Neural cell (in vitro differentiated cells): Measurements from ENCODE around the gene RAI1. TPM values are rescaled to one million over a fixed set of nuclear protein-coding genes. Genes with fewer than 3 reads are reported as not detected.

Experiments used
- H2AFZ ChIP-seq: fragments of 200-600, 300-800 bp; sonication (generic), shearing (Covaris generic); 2 replicates; pipeline ENCODE4 v1.6.0; 2014; ENCODE audit warnings: low read depth, mild to moderate bottlenecking, antibody characterized with exemption, low read length, moderate library complexity
- H3F3A ChIP-seq: fragments of 200-600 bp; shearing (Covaris generic); 2 replicates; pipeline ENCODE4 v1.6.1; 2016; ENCODE audit warnings: mild to moderate bottlenecking, moderate library complexity, mixed read lengths, antibody characterized with exemption, low read length; ENCODE audit not compliant: insufficient read depth, poor library complexity, severe bottlenecking
- H3K27ac ChIP-seq: fragments of 200-600, 300-800 bp; sonication (generic), shearing (Covaris generic); 2 replicates; pipeline ENCODE4 v1.5.1; 2014; ENCODE audit warnings: mild to moderate bottlenecking, low read length, moderate library complexity
- H3K27me3 ChIP-seq: fragments of 300-800, 200-600 bp; sonication (generic), shearing (Covaris generic); 2 replicates; pipeline ENCODE4 v1.6.0; 2014; ENCODE audit warnings: mild to moderate bottlenecking, low read depth, low read length, moderate library complexity; ENCODE audit not compliant: insufficient read depth
- H3K36me3 ChIP-seq: fragments of 300-800, 200-600 bp; sonication (generic), shearing (Covaris generic); 2 replicates; pipeline ENCODE4 v1.5.1; 2014; ENCODE audit warnings: mild to moderate bottlenecking, antibody characterized with exemption, low read length, moderate library complexity; ENCODE audit not compliant: insufficient read depth
- H3K4me2 ChIP-seq: fragments of 300-800, 200-600 bp; sonication (generic), shearing (Covaris generic); 2 replicates; pipeline ENCODE4 v1.6.0; 2014; ENCODE audit warnings: mild to moderate bottlenecking, low read length
- H3K4me3 ChIP-seq: fragments of 300-800, 200-600 bp; sonication (generic), shearing (Covaris generic); 2 replicates; pipeline ENCODE4 v1.5.1; 2014; ENCODE audit warnings: mild to moderate bottlenecking, low read length, moderate library complexity
- H3K79me2 ChIP-seq: fragments of 200-600 bp; shearing (Covaris generic); replicated peaks from 2 replicates; pipeline ENCODE4 v1.6.0; 2014; ENCODE audit warnings: mild to moderate bottlenecking, low read length, moderate library complexity; ENCODE audit not compliant: insufficient read depth
- H3K9ac ChIP-seq: fragments of 300-800, 200-600 bp; sonication (generic), shearing (Covaris generic); 2 replicates; pipeline ENCODE4 v1.6.1; 2016; ENCODE audit warnings: mild to moderate bottlenecking, low read length, mixed read lengths
- H3K9me2 ChIP-seq: fragments of 200-600 bp; shearing (Covaris generic); 2 replicates; pipeline ENCODE4 v1.6.1; 2016; ENCODE audit warnings: mild to moderate bottlenecking, low read length, mixed read lengths; ENCODE audit not compliant: insufficient read depth
- H3K9me3 ChIP-seq: fragments of 200-600, 300-800 bp; sonication (generic), shearing (Covaris generic); 2 replicates; pipeline ENCODE4 v1.6.1; 2016; ENCODE audit warnings: mild to moderate bottlenecking, mixed run types, low read length, moderate library complexity, mixed read lengths
- H4K20me1 ChIP-seq: fragments of 200-600 bp; shearing (Covaris generic); 2 replicates; pipeline ENCODE4 v1.6.1; 2016; ENCODE audit warnings: mild to moderate bottlenecking, mixed run types; ENCODE audit not compliant: insufficient read depth
- EP300 ChIP-seq: fragments of 450-650 bp; conservative IDR thresholded peaks from 2 replicates; pipeline ENCODE4 v1.6.1; 2014; ENCODE audit warnings: antibody characterized with exemption, mild to moderate bottlenecking, moderate library complexity; ENCODE audit not compliant: poor library complexity, severe bottlenecking
- EZH2 ChIP-seq: fragments of 200-600, 300-800 bp; shearing (Covaris generic), sonication (generic); IDR thresholded peaks from 2 replicates; pipeline ENCODE4 v1.6.1; 2014; ENCODE audit warnings: antibody characterized with exemption, low read length, borderline replicate concordance, mild to moderate bottlenecking; ENCODE audit not compliant: insufficient read depth, poor library complexity, severe bottlenecking
- MXI1 ChIP-seq: fragments of 450-650 bp; conservative IDR thresholded peaks from 2 replicates; pipeline ENCODE4 v1.6.1; 2014; ENCODE audit warnings: antibody characterized with exemption, mild to moderate bottlenecking; ENCODE audit not compliant: poor library complexity, severe bottlenecking
- POLR2AphosphoS5 ChIP-seq: IDR thresholded peaks from 2 replicates; pipeline ENCODE4 v1.6.1; 2012
- RAD21 ChIP-seq: fragments of 450-650 bp; conservative IDR thresholded peaks from 2 replicates; pipeline ENCODE4 v1.6.1; 2014; ENCODE audit warnings: antibody characterized with exemption, mild to moderate bottlenecking, moderate library complexity
- REST ChIP-seq: IDR thresholded peaks from 2 replicates; pipeline ENCODE4 v1.6.1; 2012; ENCODE audit warnings: borderline replicate concordance
- SMC3 ChIP-seq: fragments of 450-650 bp; conservative IDR thresholded peaks from 2 replicates; pipeline ENCODE4 v1.6.1; 2014; ENCODE audit warnings: antibody characterized with exemption, mild to moderate bottlenecking, moderate library complexity; ENCODE audit not compliant: poor library complexity
- TAF1 ChIP-seq: IDR thresholded peaks from 2 replicates; pipeline ENCODE4 v1.6.1; 2012; ENCODE audit warnings: low read depth
- polyA plus RNA-seq: library from polyadenylated mRNA; depleted of rRNA; stranded (reverse); fragments of >200 nt; gene quantifications from 2 replicates; pipeline ENCODE4 v1.2.3, GENCODE V29; 2014
- TF ChIP-seq, protein P1 (sequence below): fragments of 450-650 bp; IDR thresholded peaks from 2 replicates; pipeline ENCODE4 v1.5.1; 2014; ENCODE audit warnings: antibody characterized with exemption, mild to moderate bottlenecking, moderate library complexity; ENCODE audit not compliant: poor library complexity, severe bottlenecking

The RAI1 gene
- polyA plus RNA-seq, 1 donor from 2014 or later: 16.9 TPM

DNA sequence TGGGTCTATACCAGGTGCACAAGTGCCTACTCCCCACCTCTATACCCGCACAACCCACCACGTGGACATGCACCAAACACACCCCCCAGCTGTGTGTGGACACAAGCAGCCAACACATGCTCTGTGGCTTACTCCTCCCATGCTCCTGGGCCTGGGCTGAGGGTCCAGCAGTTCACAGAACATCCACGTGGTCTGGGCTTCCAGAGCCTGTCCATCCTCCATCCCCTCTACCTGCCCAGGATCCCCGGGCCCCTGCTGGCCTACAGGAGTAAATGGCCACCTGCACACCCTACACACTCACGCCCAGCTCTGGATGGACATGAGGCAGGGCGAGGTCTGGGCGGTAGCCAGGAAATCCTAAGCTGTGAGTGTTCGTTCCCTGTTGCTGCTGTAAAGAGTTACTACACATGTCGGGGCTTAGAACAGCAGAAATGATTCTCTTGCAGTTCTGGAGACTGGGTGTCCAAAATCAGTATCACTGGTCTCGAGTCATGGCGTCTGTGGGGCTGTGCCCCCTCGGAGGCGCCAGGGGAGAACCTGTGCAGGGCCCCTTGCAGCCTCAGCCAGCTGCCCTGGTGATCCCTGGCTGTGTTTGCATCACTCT is 15.0 kb upstream of the RAI1 start:
- no peaks in the 10 kb centered on the region for H3F3A ChIP-seq
- no peak overlapping the region for H2AFZ ChIP-seq
- H3K4me2 ChIP-seq: no peak overlapping the region
- no peak for TF ChIP-seq RAD21
- TF ChIP-seq POLR2AphosphoS5: no peak
- TF ChIP-seq REST: no peak
- TF ChIP-seq SMC3: no peak
- no peak for TF ChIP-seq TAF1
- TF ChIP-seq, protein P1, sequence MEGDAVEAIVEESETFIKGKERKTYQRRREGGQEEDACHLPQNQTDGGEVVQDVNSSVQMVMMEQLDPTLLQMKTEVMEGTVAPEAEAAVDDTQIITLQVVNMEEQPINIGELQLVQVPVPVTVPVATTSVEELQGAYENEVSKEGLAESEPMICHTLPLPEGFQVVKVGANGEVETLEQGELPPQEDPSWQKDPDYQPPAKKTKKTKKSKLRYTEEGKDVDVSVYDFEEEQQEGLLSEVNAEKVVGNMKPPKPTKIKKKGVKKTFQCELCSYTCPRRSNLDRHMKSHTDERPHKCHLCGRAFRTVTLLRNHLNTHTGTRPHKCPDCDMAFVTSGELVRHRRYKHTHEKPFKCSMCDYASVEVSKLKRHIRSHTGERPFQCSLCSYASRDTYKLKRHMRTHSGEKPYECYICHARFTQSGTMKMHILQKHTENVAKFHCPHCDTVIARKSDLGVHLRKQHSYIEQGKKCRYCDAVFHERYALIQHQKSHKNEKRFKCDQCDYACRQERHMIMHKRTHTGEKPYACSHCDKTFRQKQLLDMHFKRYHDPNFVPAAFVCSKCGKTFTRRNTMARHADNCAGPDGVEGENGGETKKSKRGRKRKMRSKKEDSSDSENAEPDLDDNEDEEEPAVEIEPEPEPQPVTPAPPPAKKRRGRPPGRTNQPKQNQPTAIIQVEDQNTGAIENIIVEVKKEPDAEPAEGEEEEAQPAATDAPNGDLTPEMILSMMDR: no peak
- no peak for TF ChIP-seq EP300
- TF ChIP-seq MXI1: no peak
- no peak for TF ChIP-seq EZH2
- no peaks in the 10 kb centered on the region for H3K79me2 ChIP-seq
- no peaks in the 10 kb centered on the region for H4K20me1 ChIP-seq
- H3K36me3 ChIP-seq: no peaks in the 10 kb centered on the region
- no peak overlapping the region for H3K4me3 ChIP-seq
- no peaks in the 10 kb centered on the region for H3K9me3 ChIP-seq
- H3K27me3 ChIP-seq: no peaks in the 10 kb centered on the region
- no peak overlapping the region for H3K9ac ChIP-seq
- H3K27ac ChIP-seq: no peak overlapping the region
- H3K9me2 ChIP-seq: no peaks in the 10 kb centered on the region

GRCh38 chr17:17667231-17667630 is 14.0 kb upstream of the RAI1 start:
- H3K9me3 ChIP-seq: no peaks in the 10 kb centered on the region
- no peak overlapping the region for H3K9ac ChIP-seq
- H3K36me3 ChIP-seq: no peaks in the 10 kb centered on the region
- no peaks in the 10 kb centered on the region for H3K27me3 ChIP-seq
- no peaks in the 10 kb centered on the region for H3K9me2 ChIP-seq
- TF ChIP-seq TAF1 (no peak), MXI1 (no peak), SMC3 (no peak), EZH2 (no peak), REST (no peak), EP300 (no peak), RAD21 (no peak), POLR2AphosphoS5 (no peak)
- TF ChIP-seq, protein P1: no peak
- H3K4me2 ChIP-seq: no peak overlapping the region
- H3K79me2 ChIP-seq: no peaks in the 10 kb centered on the region
- no peaks in the 10 kb centered on the region for H4K20me1 ChIP-seq
- no peak overlapping the region for H3K4me3 ChIP-seq
- H3K27ac ChIP-seq: no peak overlapping the region
- H2AFZ ChIP-seq: no peak overlapping the region
- H3F3A ChIP-seq: no peaks in the 10 kb centered on the region
